ENCODE data around the gene USP9X.
"Not testable (repeated sequence)": the region's sequence is repeated elsewhere in the genome, so short reads cannot be mapped to it uniquely, and the experiment has no call there.

The USP9X gene

GRCh38 chrX:41050359-41050758 is 34.9 kb upstream of the USP9X start:
- Histone ChIP-seq H3K4me2 (ENCODE audit: low read length) (no peak overlapping the region), H2AFZ (ENCODE audit: low read depth, low read length) (no peak overlapping the region), H4K20me1 (ENCODE audit: insufficient read depth, low read length) (no peaks in the 10 kb centered on the region), H3K9me3 (ENCODE audit: insufficient read depth, low read length) (no peaks in the 10 kb centered on the region), H3K9ac (ENCODE audit: low read length) (no peak overlapping the region), H3K27ac (ENCODE audit: low read length) (no peak overlapping the region), H3K79me2 (ENCODE audit: low read length) (no peaks in the 10 kb centered on the region), H3K4me1 (ENCODE audit: low read length) (peaks cover 8% of the 10 kb centered on the region; the same call in 1 of the 2 replicates), H3K36me3 (replicated peaks; ENCODE audit: low read depth, low read length) (no peaks in the 10 kb centered on the region), H3K27me3 (ENCODE audit: low read depth, low read length) (no peaks in the 10 kb centered on the region), H3K4me3 (ENCODE audit: low read length) (no peak overlapping the region)
- TF ChIP-seq EZH2phosphoT487 (IDR thresholded peaks at IDR 0.05; ENCODE audit: low read depth) (no peak), CTCF (IDR thresholded peaks at IDR 0.05; ENCODE audit: low read depth, low read length) (no peak)

GRCh38 chrX:41051288-41051687 is 34.0 kb upstream of the USP9X start:
- TF ChIP-seq CTCF (IDR thresholded peaks at IDR 0.05; ENCODE audit: low read depth, low read length), result no peak
- TF ChIP-seq EZH2phosphoT487 (IDR thresholded peaks at IDR 0.05; ENCODE audit: low read depth), result no peak
- Histone ChIP-seq H3K4me2 (ENCODE audit: low read length) (no peak overlapping the region), H4K20me1 (ENCODE audit: insufficient read depth, low read length) (no peaks in the 10 kb centered on the region), H3K36me3 (replicated peaks; ENCODE audit: low read depth, low read length) (no peaks in the 10 kb centered on the region), H3K79me2 (ENCODE audit: low read length) (no peaks in the 10 kb centered on the region), H3K9me3 (ENCODE audit: insufficient read depth, low read length) (no peaks in the 10 kb centered on the region), H3K4me3 (ENCODE audit: low read length) (no peak overlapping the region), H3K27me3 (ENCODE audit: low read depth, low read length) (no peaks in the 10 kb centered on the region), H2AFZ (ENCODE audit: low read depth, low read length) (no peak overlapping the region), H3K4me1 (ENCODE audit: low read length) (peaks cover 8% of the 10 kb centered on the region; the same call in 1 of the 2 replicates), H3K9ac (ENCODE audit: low read length) (no peak overlapping the region), H3K27ac (ENCODE audit: low read length) (no peak overlapping the region)

GRCh38 chrX:41055740-41056139 is 29.5 kb upstream of the USP9X start:
- no peaks in the 10 kb centered on the region for H3K4me1 ChIP-seq (ENCODE audit: low read length)
- TF ChIP-seq CTCF (IDR thresholded peaks at IDR 0.05; ENCODE audit: low read depth, low read length) (no peak), EZH2phosphoT487 (IDR thresholded peaks at IDR 0.05; ENCODE audit: low read depth) (no peak)
- no peaks in the 10 kb centered on the region for H3K9me3 ChIP-seq (ENCODE audit: insufficient read depth, low read length)
- no peak overlapping the region for H3K9ac ChIP-seq (ENCODE audit: low read length)
- no peak overlapping the region for H3K27ac ChIP-seq (ENCODE audit: low read length)
- no peak overlapping the region for H2AFZ ChIP-seq (ENCODE audit: low read depth, low read length)
- H3K79me2 ChIP-seq (ENCODE audit: low read length), result no peaks in the 10 kb centered on the region
- H3K4me3 ChIP-seq (ENCODE audit: low read length), result no peak overlapping the region
- H3K36me3 ChIP-seq (replicated peaks; ENCODE audit: low read depth, low read length), result no peaks in the 10 kb centered on the region
- no peak overlapping the region for H3K4me2 ChIP-seq (ENCODE audit: low read length)
- no peaks in the 10 kb centered on the region for H3K27me3 ChIP-seq (ENCODE audit: low read depth, low read length)
- no peaks in the 10 kb centered on the region for H4K20me1 ChIP-seq (ENCODE audit: insufficient read depth, low read length)

GRCh38 chrX:41063276-41063675 is 22.0 kb upstream of the USP9X start:
- H3K79me2 ChIP-seq (ENCODE audit: low read length); H3K9me3 ChIP-seq (ENCODE audit: insufficient read depth, low read length); H3K9ac ChIP-seq (ENCODE audit: low read length); H3K36me3 ChIP-seq (replicated peaks; ENCODE audit: low read depth, low read length); H3K27me3 ChIP-seq (ENCODE audit: low read depth, low read length); H2AFZ ChIP-seq (ENCODE audit: low read depth, low read length); H3K4me1 ChIP-seq (ENCODE audit: low read length); H3K4me3 ChIP-seq (ENCODE audit: low read length); H4K20me1 ChIP-seq (ENCODE audit: insufficient read depth, low read length); H3K27ac ChIP-seq (ENCODE audit: low read length); H3K4me2 ChIP-seq (ENCODE audit: low read length): not testable (repeated sequence)

- Histone ChIP-seq H3K4me2 (ENCODE audit: low read length) (no peak overlapping the region), H3K27me3 (ENCODE audit: low read depth, low read length) (no peaks in the 10 kb centered on the region), H3K9ac (ENCODE audit: low read length) (no peak overlapping the region), H3K4me3 (ENCODE audit: low read length) (no peak overlapping the region), H2AFZ (ENCODE audit: low read depth, low read length) (no peak overlapping the region), H3K27ac (ENCODE audit: low read length) (no peak overlapping the region), H3K4me1 (ENCODE audit: low read length) (no peaks in the 10 kb centered on the region), H3K79me2 (ENCODE audit: low read length) (no peaks in the 10 kb centered on the region), H3K9me3 (ENCODE audit: insufficient read depth, low read length) (no peaks in the 10 kb centered on the region), H4K20me1 (ENCODE audit: insufficient read depth, low read length) (no peaks in the 10 kb centered on the region), H3K36me3 (replicated peaks; ENCODE audit: low read depth, low read length) (no peaks in the 10 kb centered on the region)
- TF ChIP-seq CTCF (IDR thresholded peaks at IDR 0.05; ENCODE audit: low read depth, low read length) (no peak), EZH2phosphoT487 (IDR thresholded peaks at IDR 0.05; ENCODE audit: low read depth) (no peak)
Observed at GRCh38 chrX:41064018-41064417, 21.2 kb upstream of the USP9X start.
